Endothelial cell of umbilical vein (primary cell): ENCODE data around the gene NTF3. TPM values are rescaled to one million over a fixed set of nuclear protein-coding genes. Genes with fewer than 3 reads are reported as not detected.

Experiments
- BruUV-seq: library from RNA; stranded (reverse); fragments of 400-500 nt; replicated peaks from 2 replicates; lab custom pipeline; 2021; lab: Mats Ljungman, UMichigan
- CTCF ChIA-PET: fragments of 300-600, 350-600 bp; sonication (Branson Sonifier 250); formaldehyde crosslinking; loops from one replicate; lab custom pipeline; 2021; ENCODE audit warnings: antibody characterized with exemption, inconsistent platforms; lab: Charles Lee
- POLR2A ChIA-PET: fragments of 300-600, 350-600 bp; sonication (Branson Sonifier 250); formaldehyde crosslinking; loops from one replicate; lab custom pipeline; 2021; ENCODE audit warnings: antibody characterized with exemption, inconsistent platforms; lab: Charles Lee
- DNase-seq: peaks from one replicate; pipeline ENCODE4 v3.0.0-alpha.2; 2011; ENCODE audit warnings: low read depth, low spot score
- FAIRE-seq: peaks from 2 replicates; lab custom pipeline; 2011; peaks lifted over from hg19 to GRCh38; lab: Jason Lieb, UNC
- H2AFZ ChIP-seq: 2 replicates; pipeline ENCODE4 v1.6.0; 2012; ENCODE audit warnings: low read depth, low read length, control low read depth, inconsistent platforms
- H3K27ac ChIP-seq: 2 replicates; pipeline ENCODE4 v1.5.1; 2011; ENCODE audit warnings: low read depth, mild to moderate bottlenecking, control low read depth, low read length, moderate library complexity; ENCODE audit not compliant: insufficient read depth
- H3K27me3 ChIP-seq, 2 experiments: 2 replicates each; pipeline versions ENCODE4 v1.6.0 to v1.6.1; 2011; ENCODE audit warnings: low read length in 2 of 2, mixed read lengths in 1 of 2; ENCODE audit not compliant: control insufficient read depth in 2 of 2, insufficient read depth in 2 of 2
- H3K36me3 ChIP-seq, 2 experiments: 2 replicates in 1 of 2; 3 replicates in 1 of 2; pipeline ENCODE4 v1.5.1; 2011; ENCODE audit warnings: low read length in 2 of 2, mild to moderate bottlenecking in 1 of 2, moderate library complexity in 1 of 2; ENCODE audit not compliant: control insufficient read depth in 2 of 2, insufficient read depth in 2 of 2; ENCODE audit errors: extremely low read depth in 1 of 2
- H3K4me1 ChIP-seq: 3 replicates; pipeline ENCODE4 v1.5.1; 2011; ENCODE audit warnings: mild to moderate bottlenecking, low read length; ENCODE audit not compliant: control insufficient read depth, insufficient read depth; ENCODE audit errors: extremely low read depth
- H3K4me2 ChIP-seq: 2 replicates; pipeline ENCODE4 v1.6.1; 2011; ENCODE audit warnings: low read length, control low read depth, mixed read lengths; ENCODE audit not compliant: insufficient read depth
- H3K4me3 ChIP-seq, 3 experiments: fragments of 200-600 bp in 1 of 3; sonication (generic), shearing (Covaris generic) in 1 of 3; replicated peaks in 1 of 3; 2 replicates each; pipeline ENCODE4 v1.5.1; 2011 to 2016; ENCODE audit warnings: control low read depth in 3 of 3, low read length in 3 of 3, mild to moderate bottlenecking in 2 of 3, inconsistent platforms in 1 of 3, low read depth in 1 of 3, moderate library complexity in 1 of 3; ENCODE audit not compliant: insufficient read depth in 1 of 3
- H3K79me2 ChIP-seq: 2 replicates; pipeline ENCODE4 v1.6.0; 2012; ENCODE audit warnings: low read length, inconsistent platforms; ENCODE audit not compliant: control insufficient read depth, insufficient read depth
- H3K9ac ChIP-seq: replicated peaks from 2 replicates; pipeline ENCODE3; 2011; ENCODE audit warnings: low read length, control low read depth; ENCODE audit not compliant: insufficient read depth; ENCODE audit errors: extremely low read depth
- H3K9me1 ChIP-seq: replicated peaks from 3 replicates; pipeline ENCODE4 v1.6.0; 2011; ENCODE audit warnings: mild to moderate bottlenecking, low read length; ENCODE audit not compliant: control insufficient read depth, insufficient read depth; ENCODE audit errors: extremely low read depth
- H3K9me3 ChIP-seq: replicated peaks from 2 replicates; pipeline ENCODE4 v1.5.1; 2012; ENCODE audit warnings: low read length, inconsistent platforms; ENCODE audit not compliant: control insufficient read depth, insufficient read depth
- H4K20me1 ChIP-seq: replicated peaks from 2 replicates; pipeline ENCODE3; 2011; ENCODE audit warnings: mild to moderate bottlenecking, low read length; ENCODE audit not compliant: control insufficient read depth, insufficient read depth; ENCODE audit errors: extremely low read depth
- CTCF ChIP-seq, 2 donors: IDR thresholded peaks; 1 replicate in 1 of 2; 2 replicates in 1 of 2; pipeline ENCODE4 v1.5.1; 2011; ENCODE audit warnings: low read length in 2 of 2, mild to moderate bottlenecking in 2 of 2, moderate library complexity in 2 of 2, control low read depth in 1 of 2, inconsistent platforms in 1 of 2, low read depth in 1 of 2; ENCODE audit not compliant: insufficient read depth in 1 of 2; ENCODE audit errors: extremely low read depth in 1 of 2
- EZH2 ChIP-seq: IDR thresholded peaks from 2 replicates; pipeline ENCODE4 v1.6.1; 2012; ENCODE audit warnings: borderline replicate concordance, low read depth, mild to moderate bottlenecking, moderate library complexity, low read length, inconsistent platforms; ENCODE audit not compliant: severe bottlenecking
- FOS ChIP-seq: IDR thresholded peaks from 2 replicates; pipeline ENCODE4 v1.6.1; 2011; ENCODE audit warnings: mild to moderate bottlenecking, low read length, moderate library complexity, borderline replicate concordance; ENCODE audit not compliant: insufficient read depth
- GATA2 ChIP-seq: IDR thresholded peaks from 2 replicates; pipeline ENCODE4 v1.7.0; 2011; ENCODE audit warnings: low read depth, mild to moderate bottlenecking, moderate library complexity, mixed read lengths, low read length; ENCODE audit not compliant: insufficient read length, insufficient read depth
- JUN ChIP-seq: IDR thresholded peaks from 2 replicates; pipeline ENCODE4 v1.6.1; 2011; ENCODE audit warnings: borderline replicate concordance, low read depth; ENCODE audit not compliant: insufficient read length, insufficient read depth
- MAX ChIP-seq: IDR thresholded peaks from 2 replicates; pipeline ENCODE4 v1.6.1; 2011; ENCODE audit not compliant: insufficient read depth, insufficient read length
- MYC ChIP-seq: IDR thresholded peaks from one replicate; pipeline ENCODE4 v1.6.1; 2011; ENCODE audit warnings: mild to moderate bottlenecking, low read depth, low read length
- POLR2A ChIP-seq: IDR thresholded peaks from 2 replicates; pipeline ENCODE4 v1.6.1; 2012; ENCODE audit warnings: low read depth, mild to moderate bottlenecking, control low read depth, low read length
- POLR2AphosphoS5 ChIP-seq: IDR thresholded peaks from 2 replicates; pipeline ENCODE4 v1.6.1; 2012; ENCODE audit warnings: low read depth, mild to moderate bottlenecking, control low read depth, low read length, moderate library complexity; ENCODE audit not compliant: insufficient read depth
- dilution Hi-C: fragments of 300-500 bp; cut with MboI; formaldehyde crosslinking; loops from one replicate; pipeline ENCODE4 v1.15.0; 2019; ENCODE audit warnings: low sequenced_read_pairs; ENCODE audit not compliant: extremely low pct_ligation_motif_present
- intact Hi-C: fragments of 100-400 bp; cut with micrococcal nuclease; formaldehyde crosslinking; loops from one replicate; pipeline ENCODE4 v1.10.0; 2022
- polyA plus RNA-seq, 4 experiments: library from polyadenylated mRNA; depleted of rRNA in 3 of 4; stranded (reverse) in 3 of 4; unstranded in 1 of 4; fragments of >200 nt; gene quantifications; 2 replicates each; pipeline versions ENCODE4 v1.2.1 to v1.2.3, GENCODE V29; 2011 to 2012; ENCODE audit warnings: missing spikeins in 1 of 4
- total RNA-seq: library from RNA; stranded (reverse); gene quantifications from 2 replicates; pipeline ENCODE4 v1.2.3, GENCODE V29; 2021

The NTF3 gene
- total and polyA plus RNA-seq, 2 donors (not counting 3 experiments of a cell fraction or from before 2014, with no cell fraction given) = not detected

GRCh38 chr12:5505116-5505515 lies 73.2 kb downstream of the NTF3 start:
- H3K4me1 ChIP-seq = no peaks in the 10 kb centered on the region
- no peak for FAIRE-seq
- no peak overlapping the region for H3K4me3 ChIP-seq
- no peak overlapping the region for H2AFZ ChIP-seq
- no peaks in the 10 kb centered on the region for H3K9me1 ChIP-seq
- intact Hi-C loops = no loop called here
- dilution Hi-C loops = no loop called here
- H3K9ac ChIP-seq = no peak overlapping the region
- no peak for TF ChIP-seq EZH2
- TF ChIP-seq JUN = no peak
- TF ChIP-seq FOS = no peak
- TF ChIP-seq MAX = no peak
- no peak for TF ChIP-seq GATA2
- no peak for TF ChIP-seq MYC
- TF ChIP-seq POLR2A = no peak
- H3K27ac ChIP-seq = no peak overlapping the region
- no peaks in the 10 kb centered on the region for H3K36me3 ChIP-seq
- H3K27me3 ChIP-seq = peaks cover 7 to 11% of the 10 kb centered on the region in 2 experiments
- ChIA-PET POLR2A (no interaction called here), CTCF (no interaction called here)
- BruUV-seq = no TSS peak
- H3K9me3 ChIP-seq = no peaks in the 10 kb centered on the region
- H4K20me1 ChIP-seq = no peaks in the 10 kb centered on the region
- H3K4me2 ChIP-seq = no peak overlapping the region
- no peaks in the 10 kb centered on the region for H3K79me2 ChIP-seq
- no peak for DNase-seq

GRCh38 chr12:5505751-5506150 lies 73.8 kb downstream of the NTF3 start:
- Histone ChIP-seq H3K36me3 (no peaks in the 10 kb centered on the region), H3K4me1 (no peaks in the 10 kb centered on the region), H3K27ac (no peak overlapping the region), H3K9me1 (no peaks in the 10 kb centered on the region), H3K27me3 (peaks cover 7 to 11% of the 10 kb centered on the region in 2 experiments), H4K20me1 (no peaks in the 10 kb centered on the region), H3K9ac (no peak overlapping the region), H3K79me2 (no peaks in the 10 kb centered on the region), H2AFZ (no peak overlapping the region), H3K4me3 (no peak overlapping the region), H3K9me3 (no peaks in the 10 kb centered on the region), H3K4me2 (no peak overlapping the region)
- FAIRE-seq = no peak
- ChIA-PET POLR2A (no interaction called here), CTCF (interaction anchor here (1.1 to 1.3 kb wide), 2 partner anchors 10 to 37 kb away, joined by 3 read pairs; no protein-coding TSS in a partner anchor)
- intact Hi-C loops = no loop called here
- TF ChIP-seq POLR2A (no peak), MAX (no peak), MYC (no peak), EZH2 (no peak), FOS (no peak), JUN (no peak), POLR2AphosphoS5 (no peak), CTCF (IDR thresholded peaks at IDR 0.05; ENCODE audit: extremely low read depth in 1 of 2, insufficient read depth in 1 of 2, low read depth in 1 of 2, low read length in 2 of 2) (no peak), GATA2 (no peak)
- dilution Hi-C loops = no loop called here
- DNase-seq = no peak
- no TSS peak for BruUV-seq
